AG04449 (cell line): ENCODE measurements around the gene GDI1.
A peak's percentile ranks its signal among the peaks of the same experiment; 100 is the strongest.
"Not testable (repeated sequence)": the region's sequence is repeated elsewhere in the genome, so short reads cannot be mapped to it uniquely, and the experiment has no call there.

Experiments used
- CTCF ChIA-PET: fragments of 350-600 bp; formaldehyde crosslinking; extraction: SDS; loops from one replicate; lab custom pipeline; 2021; ENCODE audit warnings: antibody characterized with exemption; lab: Yijun Ruan, JAX
- POLR2A ChIA-PET: fragments of 400-600, 350-600 bp; formaldehyde crosslinking; extraction: SDS; loops from one replicate; lab custom pipeline; 2020; ENCODE audit warnings: antibody characterized with exemption, inconsistent platforms; lab: Yijun Ruan, JAX
- DNase-seq: peaks from one replicate; pipeline ENCODE4 v3.0.0-alpha.2; 2010; ENCODE audit warnings: low read depth, low spot score
- H3K4me3 ChIP-seq: 2 replicates; pipeline ENCODE4 v1.5.1; 2011; ENCODE audit warnings: low read depth, mild to moderate bottlenecking, control low read depth, low read length
- TF ChIP-seq, protein P1 (sequence below): IDR thresholded peaks from one replicate; pipeline ENCODE4 v1.5.1; 2011; ENCODE audit warnings: mild to moderate bottlenecking, moderate library complexity, low read length, control low read depth, inconsistent platforms; ENCODE audit not compliant: insufficient read depth; ENCODE audit errors: missing control alignments

GDI1 gene

DNA sequence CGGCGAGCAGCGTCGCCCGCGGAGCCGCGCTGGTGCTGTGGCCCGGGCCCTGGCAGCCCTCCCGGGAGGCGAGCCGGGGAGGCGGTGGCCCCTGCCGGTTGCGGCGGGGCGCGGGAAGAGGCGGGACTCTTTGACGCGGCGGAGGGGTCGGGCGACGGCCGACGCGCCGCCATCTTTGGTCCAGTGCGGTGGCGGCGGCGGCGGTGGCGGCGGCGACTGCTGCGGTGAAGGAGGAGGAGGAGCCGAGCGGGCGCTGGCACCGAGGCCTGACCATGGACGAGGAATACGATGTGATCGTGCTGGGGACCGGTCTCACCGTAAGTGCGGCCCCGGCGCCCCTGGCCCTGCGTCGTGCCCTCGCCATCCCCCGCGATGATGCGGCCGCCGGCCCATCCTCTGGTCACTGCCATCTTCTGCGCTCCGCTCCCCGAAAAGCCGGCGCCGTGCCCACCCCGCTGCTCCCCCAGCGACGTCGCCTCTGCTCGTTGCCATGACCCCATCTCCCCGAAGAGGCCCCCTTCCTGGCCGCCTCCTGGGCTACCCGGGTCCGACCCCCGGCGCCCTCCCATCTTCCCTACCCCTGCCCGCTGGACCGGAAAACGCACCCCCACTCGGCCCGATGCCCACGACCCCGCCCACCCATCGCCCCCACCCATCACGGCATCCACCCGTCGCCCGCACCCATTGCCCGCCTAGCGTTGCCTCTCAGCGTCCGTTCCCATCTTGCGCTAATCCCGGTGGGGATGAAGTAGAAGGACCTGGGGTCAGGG, at the start of gene GDI1:
TSS of gene GDI1 (plus strand) at position 172 of the 770 bp plus-strand sequence. CDS start at position 273, 101 bp downstream.
- TF ChIP-seq, protein P1, sequence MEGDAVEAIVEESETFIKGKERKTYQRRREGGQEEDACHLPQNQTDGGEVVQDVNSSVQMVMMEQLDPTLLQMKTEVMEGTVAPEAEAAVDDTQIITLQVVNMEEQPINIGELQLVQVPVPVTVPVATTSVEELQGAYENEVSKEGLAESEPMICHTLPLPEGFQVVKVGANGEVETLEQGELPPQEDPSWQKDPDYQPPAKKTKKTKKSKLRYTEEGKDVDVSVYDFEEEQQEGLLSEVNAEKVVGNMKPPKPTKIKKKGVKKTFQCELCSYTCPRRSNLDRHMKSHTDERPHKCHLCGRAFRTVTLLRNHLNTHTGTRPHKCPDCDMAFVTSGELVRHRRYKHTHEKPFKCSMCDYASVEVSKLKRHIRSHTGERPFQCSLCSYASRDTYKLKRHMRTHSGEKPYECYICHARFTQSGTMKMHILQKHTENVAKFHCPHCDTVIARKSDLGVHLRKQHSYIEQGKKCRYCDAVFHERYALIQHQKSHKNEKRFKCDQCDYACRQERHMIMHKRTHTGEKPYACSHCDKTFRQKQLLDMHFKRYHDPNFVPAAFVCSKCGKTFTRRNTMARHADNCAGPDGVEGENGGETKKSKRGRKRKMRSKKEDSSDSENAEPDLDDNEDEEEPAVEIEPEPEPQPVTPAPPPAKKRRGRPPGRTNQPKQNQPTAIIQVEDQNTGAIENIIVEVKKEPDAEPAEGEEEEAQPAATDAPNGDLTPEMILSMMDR = no peak
- ChIA-PET POLR2A (no interaction called here), CTCF (no interaction called here)
- no peak for DNase-seq
- peak within 1 kb of the TSS; percentile 68 for H3K4me3 ChIP-seq

- DNase-seq, POLR2A ChIA-PET, CTCF ChIA-PET, H3K4me3 ChIP-seq: not testable (repeated sequence)
These were observed 48.9 kb upstream of the GDI1 start for GRCh38 chrX:154388094-154388493.

GRCh38 chrX:154388649-154389048, 48.3 kb upstream of the GDI1 start:
- DNase-seq, CTCF ChIA-PET, POLR2A ChIA-PET, H3K4me3 ChIP-seq: not testable (repeated sequence)

- H3K4me3 ChIP-seq = peak overlapping the region; percentile 51
- POLR2A ChIA-PET, DNase-seq, CTCF ChIA-PET: not testable (repeated sequence)
These were observed 46.9 kb upstream of the GDI1 start for GRCh38 chrX:154389812-154390747.

DNA sequence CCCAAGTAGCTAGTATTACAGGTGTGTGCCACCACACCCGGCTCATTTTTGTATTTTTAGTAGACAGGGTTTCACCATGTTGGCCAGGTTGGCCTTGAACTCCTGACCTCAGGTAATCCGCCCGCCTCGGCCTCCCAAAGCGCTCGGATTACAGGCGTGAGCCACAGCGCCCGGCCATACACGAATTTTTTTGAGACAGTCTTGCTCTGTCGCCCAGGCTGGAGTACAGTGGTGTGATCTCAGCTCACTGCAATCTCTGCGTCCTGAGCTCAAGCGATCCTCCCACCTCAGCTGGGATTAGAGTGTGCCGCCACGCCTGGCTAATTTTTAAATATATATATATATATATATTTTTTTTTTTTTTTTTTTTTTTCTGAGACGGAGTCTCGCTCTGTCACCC, 40.6 kb upstream of the GDI1 start:
- H3K4me3 ChIP-seq, POLR2A ChIA-PET, CTCF ChIA-PET, DNase-seq: not testable (repeated sequence)

DNA sequence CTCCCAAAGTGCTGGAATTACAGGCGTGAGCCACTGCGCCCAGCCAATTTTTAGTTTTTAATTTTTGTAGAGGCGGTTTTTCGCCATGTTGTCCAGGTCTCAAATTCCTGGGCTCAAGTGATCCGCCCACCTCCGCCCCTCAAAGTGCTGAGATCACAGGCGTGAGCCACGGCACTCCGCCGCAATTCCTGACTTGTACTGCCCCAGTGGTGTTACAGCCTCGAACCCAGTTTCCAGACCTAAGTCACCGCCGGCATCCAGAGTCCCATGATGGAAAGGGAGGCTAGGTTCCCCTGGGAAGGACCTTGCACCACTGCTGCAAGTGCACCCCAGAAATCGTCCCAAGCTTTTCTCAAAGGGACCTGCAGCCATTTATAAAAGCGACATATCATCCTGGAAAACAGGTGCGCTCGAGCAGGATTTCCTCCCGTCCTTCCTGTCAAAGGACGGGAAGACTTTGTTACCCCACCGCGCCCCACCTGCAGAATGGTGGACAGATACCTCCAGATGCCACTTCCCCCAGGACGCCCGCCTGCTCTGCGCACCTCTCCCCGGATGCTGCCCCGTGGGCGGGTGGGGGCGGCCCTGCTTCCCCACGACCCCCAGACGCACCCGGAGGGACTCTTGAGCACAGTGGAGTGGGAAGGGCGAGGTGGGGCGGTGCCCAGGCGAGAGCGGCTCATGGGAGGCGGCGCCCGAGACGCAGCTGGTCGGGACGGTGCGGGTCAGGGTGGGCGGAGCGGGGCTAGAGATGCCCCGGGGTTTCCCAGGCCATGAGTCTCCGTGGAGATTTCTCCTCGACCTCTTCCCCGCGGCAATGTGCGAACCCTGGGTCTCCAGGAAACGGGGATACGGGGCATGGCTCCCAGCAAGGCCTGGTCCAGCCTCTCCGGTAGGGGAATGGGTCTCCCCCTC, 39.7 kb upstream of the GDI1 start:
- DNase-seq = no peak
- POLR2A ChIA-PET = interaction anchor here (0.9 to 1.5 kb wide), 8 partner anchors 12 to 150 kb away, joined by 3 to 10 read pairs (median 4); partner anchors contain the start of genes ATP6AP1, DNASE1L1, IKBKG and SLC10A3
- CTCF ChIA-PET = interaction anchor here (1.6 to 2.8 kb wide), 2 partner anchors 11 to 23 kb away, joined by 4 to 12 read pairs; partner anchors contain the start of genes DNASE1L1 and FLNA
- H3K4me3 ChIP-seq = peak overlapping the region; percentile 58
- TF ChIP-seq, protein P1 = no peak

- DNase-seq = peak; percentile 88
- ChIA-PET CTCF (interaction anchor here (0.6 to 2.8 kb wide), 7 partner anchors 10 to 136 kb away, joined by 3 to 12 read pairs (median 5); partner anchors contain the start of genes DNASE1L1 and FLNA), POLR2A (interaction anchor here (0.7 to 3.7 kb wide), 12 partner anchors 9 to 149 kb away, joined by 3 to 15 read pairs (median 4); partner anchors contain the start of genes ATP6AP1, DNASE1L1, IKBKG and SLC10A3)
- peak within 1 kb of the TSS; percentile 79 for H3K4me3 ChIP-seq
- TF ChIP-seq, protein P1 = no peak
These were observed 38.9 kb upstream of the GDI1 start, which contains the start of gene RPL10 for GRCh38 chrX:154397888-154398667. Gene RPL10, plus strand, starts transcription at chrX:154398377. Its CDS starts 143 bp downstream, at chrX:154398520.
